Panc1 (cell line): ENCODE data around the gene TMEFF2. TPM values are rescaled to one million over a fixed set of nuclear protein-coding genes. Genes with fewer than 3 reads are reported as not detected.

ENCODE experiments used
- ATAC-seq: fragments of 200-7000 bp; cut with Tn5 transposase; 2 replicates; pipeline ENCODE4 v1.9.1; 2020; ENCODE audit warnings: mild to moderate bottlenecking, moderate library complexity
- BruUV-seq: library from RNA; stranded (reverse); fragments of 400-500 nt; replicated peaks from 2 replicates; lab custom pipeline; 2021; lab: Mats Ljungman, UMichigan
- CTCF ChIA-PET: fragments of 300-600 bp; sonication (Branson Sonifier 250); formaldehyde crosslinking; loops from one replicate; lab custom pipeline; 2022; ENCODE audit warnings: antibody characterized with exemption; lab: Charles Lee
- POLR2A ChIA-PET: fragments of 300-600 bp; sonication (Branson Sonifier 250); formaldehyde crosslinking; loops from one replicate; lab custom pipeline; 2022; ENCODE audit warnings: antibody characterized with exemption; lab: Charles Lee
- DNase-seq: peaks from one replicate; pipeline ENCODE4 v3.0.0-alpha.2; 2010; ENCODE audit warnings: low read depth, low spot score
- H3K27ac ChIP-seq: 2 replicates; pipeline ENCODE4 v1.5.1; 2011; ENCODE audit warnings: mild to moderate bottlenecking, low read length, inconsistent platforms
- H3K27me3 ChIP-seq: fragments of 200-500 bp; sonication (Bioruptor generic); 2 replicates; pipeline ENCODE4 v1.6.0; 2014; ENCODE audit warnings: low read length, inconsistent platforms; ENCODE audit not compliant: control insufficient read depth, insufficient read depth
- H3K36me3 ChIP-seq: fragments of 200-500 bp; sonication (Bioruptor generic); 2 replicates; pipeline ENCODE4 v1.5.1; 2014; ENCODE audit warnings: inconsistent platforms, mild to moderate bottlenecking, low read length, moderate library complexity; ENCODE audit not compliant: control insufficient read depth, insufficient read depth
- H3K4me1 ChIP-seq: 2 replicates; pipeline ENCODE4 v1.5.1; 2011; ENCODE audit warnings: inconsistent platforms, mild to moderate bottlenecking, low read length, moderate library complexity; ENCODE audit not compliant: control insufficient read depth, insufficient read depth
- H3K4me3 ChIP-seq, 2 experiments: 2 replicates each; pipeline ENCODE4 v1.5.1; 2011 to 2012; ENCODE audit warnings: low read depth in 2 of 2, low read length in 2 of 2, mild to moderate bottlenecking in 2 of 2, inconsistent platforms in 1 of 2, moderate library complexity in 1 of 2
- H3K9me3 ChIP-seq: fragments of 200-500 bp; sonication (Bioruptor generic); 2 replicates; pipeline ENCODE4 v1.5.1; 2014; ENCODE audit warnings: low read depth, mild to moderate bottlenecking, inconsistent platforms, low read length, moderate library complexity; ENCODE audit not compliant: control insufficient read depth, insufficient read depth
- POLR2AphosphoS5 ChIP-seq: IDR thresholded peaks from 2 replicates; pipeline ENCODE4 v1.6.1; 2012; ENCODE audit warnings: mild to moderate bottlenecking, low read depth, low read length, moderate library complexity
- SIN3A ChIP-seq: IDR thresholded peaks from 2 replicates; pipeline ENCODE4 v1.6.1; 2012; ENCODE audit warnings: low read depth, mild to moderate bottlenecking, low read length, moderate library complexity, borderline replicate concordance; ENCODE audit not compliant: insufficient read depth
- TCF7L2 ChIP-seq: IDR thresholded peaks from 2 replicates; pipeline ENCODE4 v1.6.1; 2011; ENCODE audit warnings: mild to moderate bottlenecking, low read depth, low read length, inconsistent platforms
- in situ Hi-C: cut with HindIII; loops from 2 replicates; pipeline ENCODE4 v1.10.0; 2016; ENCODE audit warnings: low sequenced_read_pairs, low pct_unique_long_range_greater_than_20kb
- intact Hi-C: fragments of 100-400 bp; cut with micrococcal nuclease; formaldehyde crosslinking; loops from one replicate; pipeline ENCODE4 v1.10.0; 2022; ENCODE audit not compliant: unreplicated experiment
- total RNA-seq: library from RNA; stranded (reverse); gene quantifications from one replicate; pipeline ENCODE4 v1.2.1, GENCODE V29; 2021; ENCODE audit not compliant: unreplicated experiment
- TF ChIP-seq, protein P1 (sequence below): fragments of 450-650 bp; IDR thresholded peaks from 2 replicates; pipeline ENCODE4 v1.5.1; 2017; ENCODE audit warnings: mild to moderate bottlenecking
- TF ChIP-seq, protein P2 (sequence below), 2 experiments: IDR thresholded peaks; 2 replicates each; pipeline ENCODE4 v1.6.1; 2011 to 2012; ENCODE audit warnings: low read depth in 2 of 2, control low read depth in 1 of 2, low read length in 1 of 2, mild to moderate bottlenecking in 1 of 2, moderate library complexity in 1 of 2; ENCODE audit not compliant: insufficient read depth in 1 of 2

Gene TMEFF2
- total RNA-seq, 1 experiment from 2014 or later: 1.5 TPM

DNA sequence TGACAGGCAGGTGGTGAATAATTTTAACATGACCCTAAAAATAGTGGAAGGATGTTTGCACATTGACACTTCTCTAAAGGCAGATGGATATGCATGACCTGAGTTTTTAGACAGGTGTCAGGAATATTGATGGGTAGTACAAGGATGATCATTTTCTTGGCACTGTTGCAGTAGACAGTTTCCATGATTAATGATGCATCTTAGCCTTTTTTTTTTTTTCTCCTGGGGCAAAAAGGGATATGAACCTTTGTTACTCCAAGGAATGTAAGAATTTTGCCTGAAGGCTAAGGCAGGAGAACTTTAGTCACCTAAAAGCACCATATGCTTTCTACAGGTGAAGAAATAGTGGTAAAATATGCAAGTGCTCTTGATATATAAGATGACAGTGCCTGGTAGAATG lies 211.5 kb downstream of the TMEFF2 start:
- TF ChIP-seq, protein P1, sequence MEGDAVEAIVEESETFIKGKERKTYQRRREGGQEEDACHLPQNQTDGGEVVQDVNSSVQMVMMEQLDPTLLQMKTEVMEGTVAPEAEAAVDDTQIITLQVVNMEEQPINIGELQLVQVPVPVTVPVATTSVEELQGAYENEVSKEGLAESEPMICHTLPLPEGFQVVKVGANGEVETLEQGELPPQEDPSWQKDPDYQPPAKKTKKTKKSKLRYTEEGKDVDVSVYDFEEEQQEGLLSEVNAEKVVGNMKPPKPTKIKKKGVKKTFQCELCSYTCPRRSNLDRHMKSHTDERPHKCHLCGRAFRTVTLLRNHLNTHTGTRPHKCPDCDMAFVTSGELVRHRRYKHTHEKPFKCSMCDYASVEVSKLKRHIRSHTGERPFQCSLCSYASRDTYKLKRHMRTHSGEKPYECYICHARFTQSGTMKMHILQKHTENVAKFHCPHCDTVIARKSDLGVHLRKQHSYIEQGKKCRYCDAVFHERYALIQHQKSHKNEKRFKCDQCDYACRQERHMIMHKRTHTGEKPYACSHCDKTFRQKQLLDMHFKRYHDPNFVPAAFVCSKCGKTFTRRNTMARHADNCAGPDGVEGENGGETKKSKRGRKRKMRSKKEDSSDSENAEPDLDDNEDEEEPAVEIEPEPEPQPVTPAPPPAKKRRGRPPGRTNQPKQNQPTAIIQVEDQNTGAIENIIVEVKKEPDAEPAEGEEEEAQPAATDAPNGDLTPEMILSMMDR: no peak
- TF ChIP-seq SIN3A (no peak), POLR2AphosphoS5 (no peak), TCF7L2 (no peak)
- TF ChIP-seq, protein P2, sequence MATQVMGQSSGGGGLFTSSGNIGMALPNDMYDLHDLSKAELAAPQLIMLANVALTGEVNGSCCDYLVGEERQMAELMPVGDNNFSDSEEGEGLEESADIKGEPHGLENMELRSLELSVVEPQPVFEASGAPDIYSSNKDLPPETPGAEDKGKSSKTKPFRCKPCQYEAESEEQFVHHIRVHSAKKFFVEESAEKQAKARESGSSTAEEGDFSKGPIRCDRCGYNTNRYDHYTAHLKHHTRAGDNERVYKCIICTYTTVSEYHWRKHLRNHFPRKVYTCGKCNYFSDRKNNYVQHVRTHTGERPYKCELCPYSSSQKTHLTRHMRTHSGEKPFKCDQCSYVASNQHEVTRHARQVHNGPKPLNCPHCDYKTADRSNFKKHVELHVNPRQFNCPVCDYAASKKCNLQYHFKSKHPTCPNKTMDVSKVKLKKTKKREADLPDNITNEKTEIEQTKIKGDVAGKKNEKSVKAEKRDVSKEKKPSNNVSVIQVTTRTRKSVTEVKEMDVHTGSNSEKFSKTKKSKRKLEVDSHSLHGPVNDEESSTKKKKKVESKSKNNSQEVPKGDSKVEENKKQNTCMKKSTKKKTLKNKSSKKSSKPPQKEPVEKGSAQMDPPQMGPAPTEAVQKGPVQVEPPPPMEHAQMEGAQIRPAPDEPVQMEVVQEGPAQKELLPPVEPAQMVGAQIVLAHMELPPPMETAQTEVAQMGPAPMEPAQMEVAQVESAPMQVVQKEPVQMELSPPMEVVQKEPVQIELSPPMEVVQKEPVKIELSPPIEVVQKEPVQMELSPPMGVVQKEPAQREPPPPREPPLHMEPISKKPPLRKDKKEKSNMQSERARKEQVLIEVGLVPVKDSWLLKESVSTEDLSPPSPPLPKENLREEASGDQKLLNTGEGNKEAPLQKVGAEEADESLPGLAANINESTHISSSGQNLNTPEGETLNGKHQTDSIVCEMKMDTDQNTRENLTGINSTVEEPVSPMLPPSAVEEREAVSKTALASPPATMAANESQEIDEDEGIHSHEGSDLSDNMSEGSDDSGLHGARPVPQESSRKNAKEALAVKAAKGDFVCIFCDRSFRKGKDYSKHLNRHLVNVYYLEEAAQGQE (IDR thresholded peaks at IDR 0.05; ENCODE audit: insufficient read depth in 1 of 2, low read depth in 2 of 2, low read length in 1 of 2): no peak
- Histone ChIP-seq H3K36me3 (no peaks in the 10 kb centered on the region), H3K9me3 (no peaks in the 10 kb centered on the region), H3K27me3 (no peaks in the 10 kb centered on the region), H3K4me1 (no peaks in the 10 kb centered on the region), H3K27ac (no peak overlapping the region), H3K4me3 (no peak overlapping the region)
- POLR2A ChIA-PET: no interaction called here
- in situ Hi-C loops: no loop called here
- DNase-seq (no peak), ATAC-seq (no peak)
- no TSS peak for BruUV-seq
- intact Hi-C loops: no loop called here
- CTCF ChIA-PET: no interaction called here

DNA sequence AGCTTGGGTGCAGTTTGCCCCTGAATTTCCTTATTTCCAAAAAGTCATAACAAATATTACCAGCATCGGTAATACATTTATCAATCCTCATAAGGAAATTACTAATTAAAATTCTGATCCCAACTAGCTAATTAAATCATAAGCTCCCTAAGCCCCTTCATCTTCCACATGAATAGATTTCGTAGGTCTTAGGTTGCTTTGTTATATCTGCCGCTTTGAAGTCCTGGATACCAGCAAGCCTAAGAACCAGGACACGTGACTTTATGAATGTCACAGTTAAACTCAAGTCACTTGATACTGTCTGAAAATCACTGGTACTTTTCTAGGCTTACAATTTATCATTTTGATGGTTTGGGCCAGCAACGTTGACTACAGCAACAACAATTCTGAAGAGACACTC lies 213.0 kb downstream of the TMEFF2 start:
- CTCF ChIA-PET: no interaction called here
- H3K9me3 ChIP-seq: no peaks in the 10 kb centered on the region
- POLR2A ChIA-PET: no interaction called here
- in situ Hi-C loops (no loop called here), intact Hi-C loops (no loop called here)
- no peak for TF ChIP-seq TCF7L2
- TF ChIP-seq POLR2AphosphoS5: no peak
- no peak for TF ChIP-seq SIN3A
- TF ChIP-seq, protein P2 (IDR thresholded peaks at IDR 0.05; ENCODE audit: insufficient read depth in 1 of 2, low read depth in 2 of 2, low read length in 1 of 2): no peak
- TF ChIP-seq, protein P1: no peak
- no peak overlapping the region for H3K27ac ChIP-seq
- no peaks in the 10 kb centered on the region for H3K4me1 ChIP-seq
- DNase-seq (no peak), ATAC-seq (no peak)
- H3K36me3 ChIP-seq: no peaks in the 10 kb centered on the region
- BruUV-seq: no TSS peak
- no peaks in the 10 kb centered on the region for H3K27me3 ChIP-seq
- no peak overlapping the region for H3K4me3 ChIP-seq
